ENCODE measurements around the gene YJU2. TPM values are rescaled to one million over a fixed set of nuclear protein-coding genes. Genes with fewer than 3 reads are reported as not detected.

Gene YJU2
- total and polyA plus RNA-seq, 2 of the 8 experiments (the other 6 are each of a cell fraction or from before 2014, with no cell fraction given) = 26.8 to 27.7 TPM

GRCh38 chr19:4228765-4229178 lies 18.1 kb upstream of the YJU2 start:
- H3K23ac ChIP-seq (ENCODE audit: insufficient read length) = no peak overlapping the region
- H4K8ac ChIP-seq (ENCODE audit: extremely low read depth, insufficient read depth, low read length) = no peak overlapping the region
- POLR2A ChIA-PET (ENCODE audit: partially characterized antibody) = no interaction called here
- H3K4me2 ChIP-seq (ENCODE audit: insufficient read depth in 1 of 2, low read depth in 2 of 2, low read length in 2 of 2) = peak overlapping the region; percentile 1 to 58; a peak in 3 of 4 replicates
- peaks cover 0 to 7% (median 3%) of the 10 kb centered on the region in 4 experiments; a peak in 3 of 7 replicates for H3K4me1 ChIP-seq (replicated peaks in 1 of 4; ENCODE audit: control insufficient read depth in 3 of 4, insufficient read depth in 4 of 4, low read length in 3 of 4)
- H3K4ac ChIP-seq (replicated peaks; ENCODE audit: insufficient read length, low read depth, low read length) = peak overlapping the region; percentile 60
- no peaks in the 10 kb centered on the region for H3K36me3 ChIP-seq (ENCODE audit: control insufficient read depth in 2 of 4, insufficient read depth in 4 of 4, low read length in 3 of 4)
- H3K9me3 ChIP-seq (ENCODE audit: insufficient read depth in 2 of 2, low read depth in 1 of 2, low read length in 1 of 2) = no peaks in the 10 kb centered on the region
- no peak overlapping the region for H4K5ac ChIP-seq (ENCODE audit: insufficient read length, low read depth, low read length)
- H3K79me2 ChIP-seq (ENCODE audit: control insufficient read depth in 1 of 2, insufficient read depth in 2 of 2, low read length in 2 of 2) = no peaks in the 10 kb centered on the region
- H4K91ac ChIP-seq (replicated peaks; ENCODE audit: insufficient read length, low read length) = peak overlapping the region; percentile 73
- 0 out of 2 replicates have a peak overlapping the region, but pooled peaks have one; percentile 61 for H2BK20ac ChIP-seq (ENCODE audit: low read length)
- H2AK5ac ChIP-seq (ENCODE audit: low read depth, low read length) = peak overlapping the region; percentile 39; the same call in 1 of the 2 replicates
- FAIRE-seq = no peak
- peak overlapping the region; percentile 50; the same call in 1 of the 2 replicates for H2BK12ac ChIP-seq (ENCODE audit: low read depth, low read length)
- H2BK5ac ChIP-seq (ENCODE audit: low read depth, low read length) = peak overlapping the region; percentile 52; the same call in 1 of the 2 replicates
- no peak overlapping the region for H3K27ac ChIP-seq (ENCODE audit: low read depth, low read length)
- H4K20me1 ChIP-seq (replicated peaks in 1 of 2; ENCODE audit: control insufficient read depth in 1 of 2, insufficient read depth in 2 of 2, low read length in 2 of 2) = no peaks in the 10 kb centered on the region
- H3K79me1 ChIP-seq (ENCODE audit: low read depth, low read length) = no peaks in the 10 kb centered on the region
- peak overlapping the region; percentile 19; the same call in 1 of the 2 replicates for H2BK15ac ChIP-seq (ENCODE audit: low read length)
- H3K27me3 ChIP-seq (replicated peaks in 1 of 4; ENCODE audit: control insufficient read depth in 3 of 4, extremely low read depth in 1 of 4, insufficient read depth in 3 of 4, low read length in 3 of 4) = no peaks in the 10 kb centered on the region
- WGBS, 2 experiments (ENCODE audit: extremely low coverage in 1 of 2, insufficient coverage in 1 of 2, insufficient read length in 1 of 2, insufficient replicate concordance in 2 of 2, low coverage in 1 of 2, low lambda C conversion rate in 2 of 2, missing lambda C conversion rate in 1 of 2) = 76% methylated on average over 2 of the region's 2 CpGs; no CpG with 5 or more reads in 1 of the 2 experiments
- no peak overlapping the region for H2BK120ac ChIP-seq (replicated peaks; ENCODE audit: low read depth, low read length)
- H3K56ac ChIP-seq (replicated peaks; ENCODE audit: insufficient read length, low read depth, low read length) = no peak overlapping the region
- peak overlapping the region; percentile 24; the same call in 1 of the 2 replicates for H2AFZ ChIP-seq (ENCODE audit: low read length)
- no peak overlapping the region for H3K9ac ChIP-seq (replicated peaks in 1 of 4; ENCODE audit: extremely low read depth in 1 of 4, low read depth in 3 of 4, low read length in 3 of 4)
- H3K18ac ChIP-seq (ENCODE audit: extremely low read depth, low read length) = no peak overlapping the region
- H3K4me3 ChIP-seq (ENCODE audit: extremely low read depth in 1 of 4, insufficient read depth in 2 of 4, low read depth in 3 of 4, low read length in 4 of 4) = peak overlapping the region in 3 of 4 experiments; percentile 11 to 38 (median 20); a peak in 4 of 8 replicates
- H3K23me2 ChIP-seq (ENCODE audit: low read depth, low read length) = no peaks in the 10 kb centered on the region; the same call in 1 of the 2 replicates
- DNase-seq (ENCODE audit: low read depth in 1 of 2, low spot score in 2 of 2) = no peak
- no peak overlapping the region for H3K14ac ChIP-seq (ENCODE audit: insufficient read length)
- CTCF ChIA-PET (ENCODE audit: partially characterized antibody) = no interaction called here
- TF ChIP-seq BRCA1 (IDR thresholded peaks at IDR 0.05; ENCODE audit: low read depth, low read length) (no peak), CBX8 (IDR thresholded peaks at IDR 0.05; ENCODE audit: borderline replicate concordance, low read depth, low read length) (no peak), SRF (IDR thresholded peaks at IDR 0.05; ENCODE audit: low read depth, low read length) (no peak), CTCF (IDR thresholded peaks at IDR 0.05; ENCODE audit: control extremely low read depth in 1 of 3, insufficient read depth in 1 of 3, low read depth in 1 of 3, low read length in 3 of 3) (no peak), CREB1 (IDR thresholded peaks at IDR 0.05) (no peak), RFX5 (IDR thresholded peaks at IDR 0.05; ENCODE audit: borderline replicate concordance, low read depth, low read length) (no peak), POLR2A (IDR thresholded peaks at IDR 0.05; ENCODE audit: control extremely low read depth in 1 of 2, low read depth in 2 of 2, low read length in 2 of 2) (no peak), RNF2 (IDR thresholded peaks at IDR 0.05; ENCODE audit: borderline replicate concordance, low read depth, low read length, missing control alignments, poor library complexity, severe bottlenecking) (no peak), E2F6 (IDR thresholded peaks at IDR 0.05) (no peak), SIX5 (IDR thresholded peaks at IDR 0.05; ENCODE audit: low read depth, low read length) (no peak)
